HG02610 (cell line): Measurements from ENCODE around the gene FXYD3.
"Not testable (repeated sequence)": the region's sequence is repeated elsewhere in the genome, so short reads cannot be mapped to it uniquely, and the experiment has no call there.

Experiments
- ATAC-seq: cut with Tn5 transposase; IDR thresholded peaks from one replicate; pipeline ENCODE4 v1.9.1; 2021; ENCODE audit warnings: mild to moderate bottlenecking, moderate library complexity; ENCODE audit not compliant: unreplicated experiment

FXYD3 gene

GRCh38 chr19:35085947-35086346 lies 29.7 kb upstream of the FXYD3 start:
- ATAC-seq: no peak

DNA sequence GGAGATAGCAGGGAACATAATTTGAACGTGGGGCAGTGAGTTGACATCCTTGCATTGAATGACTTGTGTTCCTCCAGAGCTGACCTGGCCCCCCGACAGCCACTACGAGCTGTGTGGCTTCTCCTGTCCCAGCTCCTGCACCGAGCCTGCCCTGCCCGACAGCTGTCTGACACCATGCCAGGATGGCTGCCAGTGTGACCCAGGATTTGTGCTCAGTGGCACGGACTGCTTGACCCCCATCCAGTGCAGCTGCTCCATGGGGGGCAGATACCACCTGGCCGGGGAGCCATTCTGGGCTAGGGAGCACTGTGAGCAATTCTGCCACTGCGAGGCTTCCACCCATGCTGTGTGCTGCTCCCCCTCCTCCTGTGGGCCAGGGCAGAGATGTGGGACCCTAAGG lies 29.2 kb upstream of the FXYD3 start:
- ATAC-seq: no peak

GRCh38 chr19:35087393-35087792 lies 28.2 kb upstream of the FXYD3 start:
- ATAC-seq: no peak

DNA sequence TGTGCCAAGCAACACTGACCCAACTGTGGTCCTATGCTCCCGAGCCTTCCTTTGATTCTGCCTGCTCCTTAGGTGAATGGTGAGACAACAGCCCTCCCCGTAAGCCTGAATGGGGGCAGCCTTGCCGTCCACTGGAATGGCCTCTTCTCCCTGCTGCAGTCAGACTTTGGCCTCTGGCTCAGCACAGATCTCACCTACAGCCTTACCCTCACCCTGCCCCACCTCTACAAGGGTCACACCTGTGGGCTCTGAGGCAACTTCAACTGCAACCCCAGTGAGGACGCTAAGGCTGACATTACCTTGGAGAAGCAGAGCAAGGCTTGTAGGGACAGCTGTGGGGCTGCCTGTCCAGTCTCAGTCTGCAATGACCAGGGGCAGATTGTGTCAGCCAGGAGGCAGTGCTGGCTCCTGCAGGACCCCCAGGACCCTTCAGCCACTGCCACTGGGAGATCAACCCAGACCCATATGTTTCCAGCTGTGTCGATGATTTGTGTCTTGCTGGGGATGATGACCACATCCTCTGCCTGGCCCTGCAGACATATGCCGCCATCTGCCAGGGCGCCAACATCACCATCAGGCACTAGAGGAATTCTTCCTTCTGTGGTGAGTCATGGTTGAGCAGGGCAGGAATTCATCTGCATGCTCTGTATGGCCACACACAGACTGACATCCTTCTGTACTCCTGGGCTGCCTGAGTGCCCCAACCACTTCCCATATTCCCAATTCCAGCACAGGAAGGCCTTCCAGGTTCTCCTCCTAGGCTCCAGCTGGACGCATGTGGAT lies 27.3 kb upstream of the FXYD3 start:
- ATAC-seq: no peak

- no peak for ATAC-seq
Measured at GRCh38 chr19:35089554-35089953, 26.1 kb upstream of the FXYD3 start.

DNA sequence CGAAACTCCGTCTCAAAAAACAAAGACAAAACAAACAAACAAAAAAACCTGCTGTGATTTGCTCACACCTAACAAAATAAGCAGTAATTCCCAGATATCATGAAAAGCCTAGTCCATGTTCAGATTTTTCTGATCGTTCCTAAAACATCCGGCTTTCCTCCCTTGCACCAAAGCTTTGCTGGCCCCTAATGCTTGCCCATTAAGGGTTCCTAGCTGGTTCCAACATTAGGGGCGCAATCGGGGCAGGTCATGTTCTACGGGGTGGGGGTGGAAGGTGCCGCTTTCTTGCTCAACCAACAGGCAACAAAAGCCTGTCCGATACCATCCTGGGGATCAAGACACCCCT lies 25.5 kb upstream of the FXYD3 start:
- no peak for ATAC-seq

DNA sequence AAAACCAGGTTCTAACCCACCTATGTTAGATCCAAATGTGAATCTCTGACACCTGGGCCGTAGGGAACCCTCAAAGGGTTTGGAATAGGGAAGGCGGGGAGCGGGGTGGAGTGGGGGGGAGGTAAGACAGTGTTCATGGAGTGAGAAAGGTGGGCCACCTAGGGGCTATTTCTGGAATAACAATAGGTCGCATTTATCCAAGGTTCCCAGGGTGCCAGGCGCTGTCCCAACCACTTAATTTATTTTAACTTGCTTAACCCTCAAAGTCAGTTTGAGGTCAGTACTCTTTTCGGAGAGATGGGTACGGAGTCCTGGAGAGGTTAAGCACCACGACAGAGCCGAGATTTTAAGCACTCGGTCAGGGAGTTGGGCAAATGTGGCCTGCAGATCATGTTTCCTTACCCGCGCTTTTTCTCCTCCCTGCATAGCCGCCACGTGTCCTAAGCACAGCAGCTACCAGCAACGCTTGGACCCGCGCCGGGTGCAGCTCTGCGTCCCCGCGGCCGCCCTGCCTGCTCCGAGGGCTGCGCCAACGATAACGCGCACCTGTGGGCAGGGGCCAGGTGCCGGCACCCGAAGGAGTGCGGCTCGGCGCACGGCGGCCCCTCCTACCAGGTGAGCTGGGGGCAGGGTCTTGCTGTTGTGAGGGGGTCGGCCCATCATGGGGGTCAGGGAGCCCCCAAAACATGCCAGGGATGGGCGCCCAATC lies 25.0 kb upstream of the FXYD3 start:
- no peak for ATAC-seq

- ATAC-seq: no peak
Measured at GRCh38 chr19:35093430-35093829, 22.2 kb upstream of the FXYD3 start.

- ATAC-seq: no peak
Measured at GRCh38 chr19:35093941-35094647, 21.5 kb upstream of the FXYD3 start.

- no peak for ATAC-seq
Measured at GRCh38 chr19:35094656-35095055, 21.0 kb upstream of the FXYD3 start.

DNA sequence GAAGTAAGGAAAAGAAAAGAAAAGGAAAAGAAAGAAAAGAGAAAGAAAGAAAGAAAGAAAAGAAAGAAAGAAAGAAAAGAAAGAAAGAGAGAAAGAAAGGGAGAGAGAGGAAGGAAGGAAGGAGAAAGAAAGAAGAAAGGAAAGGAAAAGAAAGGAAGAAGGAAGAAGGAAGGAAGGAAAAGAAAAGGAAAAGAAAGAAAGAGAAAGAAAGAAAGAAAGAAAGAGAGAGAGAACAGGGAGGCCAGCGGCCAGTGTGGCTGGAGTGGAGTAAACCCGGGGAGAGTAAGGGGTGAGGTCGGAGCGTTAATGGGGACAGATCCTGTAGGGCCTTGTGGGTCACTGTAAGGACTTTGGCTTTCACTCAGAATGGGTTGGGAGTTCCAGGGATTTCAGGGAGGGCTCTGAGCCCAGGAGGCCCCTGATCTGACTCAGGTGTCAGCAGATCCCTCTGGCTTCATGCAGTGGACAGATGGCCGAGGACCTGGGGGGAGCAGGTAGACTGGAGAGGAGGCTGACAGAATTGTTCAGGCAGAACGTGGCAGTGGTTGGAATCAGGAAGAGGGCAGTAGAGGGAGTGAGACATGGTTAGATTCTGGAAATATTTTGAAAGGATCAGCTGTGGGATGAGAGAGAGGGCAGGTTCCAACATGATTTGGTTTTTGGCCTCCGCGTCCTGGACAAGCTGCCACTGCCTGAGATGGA lies 19.8 kb upstream of the FXYD3 start:
- no peak for ATAC-seq

GRCh38 chr19:35098413-35099049 lies 17.1 kb upstream of the FXYD3 start:
- no peak for ATAC-seq

DNA sequence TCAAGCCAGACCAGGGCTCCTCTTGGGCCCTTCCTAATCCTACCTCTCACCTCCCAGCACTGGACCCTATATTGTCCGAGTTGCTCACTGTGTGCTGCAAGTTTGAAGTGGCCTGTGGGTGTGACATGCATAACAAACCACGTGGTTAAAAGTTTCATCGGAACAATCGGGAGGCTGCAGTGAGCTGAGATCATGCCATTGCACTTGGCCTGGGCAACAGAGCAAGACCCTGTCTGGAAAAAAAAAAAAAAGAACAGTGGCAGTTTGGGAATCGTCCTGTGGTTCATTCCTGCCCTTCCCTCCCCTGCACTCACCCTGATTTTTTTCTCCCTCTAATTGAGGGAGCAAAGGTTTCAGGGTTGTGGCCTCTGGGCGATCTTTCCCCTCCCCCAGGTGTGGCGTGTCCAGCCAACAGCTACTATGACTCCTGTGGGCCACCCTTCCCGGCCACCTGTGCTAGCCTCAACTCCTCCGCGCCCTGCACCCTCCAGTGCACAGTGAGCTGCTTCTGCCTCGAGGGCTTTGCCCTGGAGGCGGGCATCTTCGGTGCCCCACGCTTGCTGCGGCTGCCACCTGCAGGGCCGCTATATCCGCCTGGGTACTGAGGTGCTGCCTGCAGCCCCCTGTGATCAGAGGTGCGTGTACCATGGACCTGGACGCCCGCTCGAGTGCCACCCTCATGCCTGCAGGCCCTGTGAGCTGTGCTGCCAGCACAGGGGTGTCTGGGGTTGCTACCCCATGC lies 16.3 kb upstream of the FXYD3 start:
- no peak for ATAC-seq

GRCh38 chr19:35099897-35100275 lies 15.7 kb upstream of the FXYD3 start:
- no peak for ATAC-seq

- ATAC-seq: no peak
Measured at GRCh38 chr19:35100588-35101533, 14.8 kb upstream of the FXYD3 start.

- not testable (repeated sequence) for ATAC-seq
Measured at GRCh38 chr19:35101949-35102348, 13.7 kb upstream of the FXYD3 start.

DNA sequence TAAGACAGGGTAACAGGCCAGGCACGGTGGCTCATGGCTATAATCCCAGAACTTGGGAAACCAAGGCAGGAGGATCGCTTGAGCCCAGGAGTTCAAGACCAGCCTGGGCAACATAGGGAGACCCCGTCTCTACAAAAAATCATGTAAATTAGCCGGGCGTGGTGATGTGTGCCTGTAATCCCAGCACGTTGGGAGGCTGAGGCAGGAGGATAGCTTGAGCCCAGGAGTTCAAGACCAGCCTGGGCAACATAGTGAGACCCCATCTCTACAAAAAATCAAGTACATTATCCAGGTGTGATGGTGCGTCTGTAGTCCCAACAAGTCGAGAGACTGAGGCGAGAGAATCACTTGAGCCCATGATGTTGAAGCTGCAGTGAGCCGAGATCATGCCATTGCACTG lies 12.0 kb upstream of the FXYD3 start:
- not testable (repeated sequence) for ATAC-seq

GRCh38 chr19:35104361-35104760 lies 11.3 kb upstream of the FXYD3 start:
- ATAC-seq: no peak

GRCh38 chr19:35105047-35105410 lies 10.6 kb upstream of the FXYD3 start:
- ATAC-seq: no peak
